ENCODE data around the gene CAMTA1. TPM values are rescaled to one million over a fixed set of nuclear protein-coding genes. Genes with fewer than 3 reads are reported as not detected.
A peak's percentile ranks its signal among the peaks of the same experiment; 100 is the strongest.

The CAMTA1 gene
- total and polyA plus RNA-seq, 2 experiments from 2014 or later, result 89.0 to 145 TPM

DNA sequence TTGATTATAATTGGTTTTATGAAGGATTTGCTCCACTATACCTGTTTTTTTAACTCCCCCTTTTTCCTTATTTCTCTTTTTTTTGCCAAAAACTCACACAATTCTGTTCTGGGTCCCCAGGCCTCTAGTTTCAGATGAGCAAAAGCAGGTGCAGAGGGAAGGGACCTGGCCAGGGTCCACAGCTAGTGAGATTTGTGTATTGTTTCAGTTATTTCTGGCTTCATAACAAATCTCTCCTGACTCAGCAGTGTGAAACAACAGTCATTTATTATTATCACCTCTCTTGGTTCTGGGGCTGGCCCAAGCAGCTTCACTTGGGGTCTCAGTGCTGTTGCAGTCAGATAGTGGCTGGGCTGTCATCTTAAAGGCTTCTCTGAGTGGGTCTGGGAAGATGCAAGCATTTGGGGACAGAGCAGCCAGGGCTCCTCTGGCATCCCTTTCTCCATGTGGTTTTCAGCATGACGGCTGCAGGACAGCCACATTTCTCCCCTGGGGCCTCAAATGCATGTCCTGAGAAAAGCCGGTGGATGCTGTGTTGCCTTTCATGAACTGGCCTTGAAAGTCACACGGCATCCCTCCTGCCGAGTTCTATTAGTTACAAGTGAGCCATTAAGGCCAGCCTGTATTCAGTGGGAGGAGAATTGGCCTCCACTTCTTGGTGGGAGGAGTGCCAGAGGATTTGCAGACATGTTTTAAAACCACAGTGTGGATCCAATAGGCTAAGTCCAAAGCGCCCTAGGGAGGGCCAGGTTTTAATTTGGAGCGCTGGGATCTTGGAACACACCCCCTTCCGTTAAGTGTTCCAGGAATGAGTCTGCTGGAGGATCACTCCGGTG lies 137.1 kb downstream of the CAMTA1 start:
- no peaks in the 10 kb centered on the region for H3K36me3 ChIP-seq (replicated peaks; ENCODE audit: insufficient read depth, low read depth)
- no peak overlapping the region for H2AFZ ChIP-seq
- no peaks in the 10 kb centered on the region for H3K9me2 ChIP-seq (replicated peaks; ENCODE audit: insufficient read depth)
- no peaks in the 10 kb centered on the region for H3K27me3 ChIP-seq
- peak; percentile 34 for DNase-seq (ENCODE audit: low spot score)
- 67% methylated on average over 8 of the region's 8 CpGs for WGBS (ENCODE audit: low lambda C conversion rate, missing lambda C conversion rate)
- H3K27ac ChIP-seq, result no peak overlapping the region
- no peak overlapping the region for H3K4me2 ChIP-seq
- H3K79me2 ChIP-seq, result no peaks in the 10 kb centered on the region
- no peaks in the 10 kb centered on the region for H4K20me1 ChIP-seq (ENCODE audit: insufficient read depth, poor library complexity, severe bottlenecking)
- TF ChIP-seq EZH2 (IDR thresholded peaks at IDR 0.05; ENCODE audit: borderline replicate concordance) (no peak), EZH2phosphoT487 (IDR thresholded peaks at IDR 0.05; ENCODE audit: low read depth, severe bottlenecking, unreplicated experiment) (no peak)
- TF ChIP-seq, protein P1, sequence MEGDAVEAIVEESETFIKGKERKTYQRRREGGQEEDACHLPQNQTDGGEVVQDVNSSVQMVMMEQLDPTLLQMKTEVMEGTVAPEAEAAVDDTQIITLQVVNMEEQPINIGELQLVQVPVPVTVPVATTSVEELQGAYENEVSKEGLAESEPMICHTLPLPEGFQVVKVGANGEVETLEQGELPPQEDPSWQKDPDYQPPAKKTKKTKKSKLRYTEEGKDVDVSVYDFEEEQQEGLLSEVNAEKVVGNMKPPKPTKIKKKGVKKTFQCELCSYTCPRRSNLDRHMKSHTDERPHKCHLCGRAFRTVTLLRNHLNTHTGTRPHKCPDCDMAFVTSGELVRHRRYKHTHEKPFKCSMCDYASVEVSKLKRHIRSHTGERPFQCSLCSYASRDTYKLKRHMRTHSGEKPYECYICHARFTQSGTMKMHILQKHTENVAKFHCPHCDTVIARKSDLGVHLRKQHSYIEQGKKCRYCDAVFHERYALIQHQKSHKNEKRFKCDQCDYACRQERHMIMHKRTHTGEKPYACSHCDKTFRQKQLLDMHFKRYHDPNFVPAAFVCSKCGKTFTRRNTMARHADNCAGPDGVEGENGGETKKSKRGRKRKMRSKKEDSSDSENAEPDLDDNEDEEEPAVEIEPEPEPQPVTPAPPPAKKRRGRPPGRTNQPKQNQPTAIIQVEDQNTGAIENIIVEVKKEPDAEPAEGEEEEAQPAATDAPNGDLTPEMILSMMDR (IDR thresholded peaks at IDR 0.05; ENCODE audit: poor library complexity), result no peak
- H3K4me3 ChIP-seq, result no peak overlapping the region
- no peaks in the 10 kb centered on the region for H3K4me1 ChIP-seq (ENCODE audit: insufficient read depth)
- no peaks in the 10 kb centered on the region for H3K9me3 ChIP-seq (ENCODE audit: low read depth)

DNA sequence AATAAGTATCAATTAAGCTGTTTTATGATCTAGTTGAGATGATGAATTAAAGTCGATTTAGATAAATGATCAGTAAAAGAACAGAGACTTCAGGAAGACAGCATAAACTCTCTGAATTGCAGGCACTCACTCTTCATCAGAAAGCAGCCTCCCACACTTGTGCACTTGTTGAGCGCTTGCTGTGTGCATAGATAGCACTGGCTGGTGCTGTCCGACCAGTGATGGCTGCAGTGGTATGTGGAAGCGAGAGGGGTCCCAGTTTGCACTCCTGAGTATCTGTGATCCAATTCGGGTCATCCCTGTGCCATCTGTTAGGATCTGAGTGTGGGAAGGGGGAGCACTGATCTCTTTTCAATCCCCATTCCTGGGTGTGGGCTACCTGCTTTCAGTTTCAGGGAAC lies 137.8 kb downstream of the CAMTA1 start:
- no peak overlapping the region for H3K4me2 ChIP-seq
- no peaks in the 10 kb centered on the region for H3K27me3 ChIP-seq
- H3K4me1 ChIP-seq (ENCODE audit: insufficient read depth), result no peaks in the 10 kb centered on the region
- no peak overlapping the region for H2AFZ ChIP-seq
- no peak for DNase-seq (ENCODE audit: low spot score)
- WGBS (ENCODE audit: low lambda C conversion rate, missing lambda C conversion rate), result 89% methylated on average over 5 of the region's 5 CpGs
- no peaks in the 10 kb centered on the region for H3K36me3 ChIP-seq (replicated peaks; ENCODE audit: insufficient read depth, low read depth)
- no peak overlapping the region for H3K4me3 ChIP-seq
- no peaks in the 10 kb centered on the region for H4K20me1 ChIP-seq (ENCODE audit: insufficient read depth, poor library complexity, severe bottlenecking)
- no peaks in the 10 kb centered on the region for H3K9me3 ChIP-seq (ENCODE audit: low read depth)
- H3K79me2 ChIP-seq, result no peaks in the 10 kb centered on the region
- H3K9me2 ChIP-seq (replicated peaks; ENCODE audit: insufficient read depth), result no peaks in the 10 kb centered on the region
- no peak for TF ChIP-seq EZH2 (IDR thresholded peaks at IDR 0.05; ENCODE audit: borderline replicate concordance)
- TF ChIP-seq EZH2phosphoT487 (IDR thresholded peaks at IDR 0.05; ENCODE audit: low read depth, severe bottlenecking, unreplicated experiment), result no peak
- TF ChIP-seq, protein P1 (IDR thresholded peaks at IDR 0.05; ENCODE audit: poor library complexity), result no peak
- H3K27ac ChIP-seq, result no peak overlapping the region

DNA sequence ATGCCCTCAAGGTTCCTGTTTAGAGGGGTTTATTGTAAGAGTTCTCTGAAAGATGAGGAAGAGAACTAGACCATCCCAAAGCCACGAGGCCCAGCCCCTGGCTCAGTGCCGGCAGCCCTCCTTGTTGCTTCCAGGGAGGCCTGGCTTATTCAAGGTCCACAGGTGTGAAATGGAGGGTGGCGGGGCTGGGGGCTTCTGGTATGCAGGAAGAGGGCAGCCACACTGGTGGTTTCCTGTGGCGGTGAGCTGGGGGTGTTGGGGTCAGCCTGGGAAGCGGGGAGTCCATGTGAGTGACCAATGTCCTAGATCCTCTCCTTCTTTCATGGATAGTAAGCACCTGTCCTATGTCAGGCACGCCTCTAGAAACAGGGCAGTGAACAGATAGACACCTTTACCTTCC lies 138.2 kb downstream of the CAMTA1 start:
- H3K79me2 ChIP-seq, result no peaks in the 10 kb centered on the region
- 92% methylated on average over 6 of the region's 6 CpGs for WGBS (ENCODE audit: low lambda C conversion rate, missing lambda C conversion rate)
- H3K9me2 ChIP-seq (replicated peaks; ENCODE audit: insufficient read depth), result no peaks in the 10 kb centered on the region
- no peak overlapping the region for H3K4me2 ChIP-seq
- H3K4me1 ChIP-seq (ENCODE audit: insufficient read depth), result no peaks in the 10 kb centered on the region
- TF ChIP-seq EZH2phosphoT487 (IDR thresholded peaks at IDR 0.05; ENCODE audit: low read depth, severe bottlenecking, unreplicated experiment) (no peak), EZH2 (IDR thresholded peaks at IDR 0.05; ENCODE audit: borderline replicate concordance) (no peak)
- no peaks in the 10 kb centered on the region for H3K9me3 ChIP-seq (ENCODE audit: low read depth)
- no peaks in the 10 kb centered on the region for H3K36me3 ChIP-seq (replicated peaks; ENCODE audit: insufficient read depth, low read depth)
- no peaks in the 10 kb centered on the region for H3K27me3 ChIP-seq
- no peak for DNase-seq (ENCODE audit: low spot score)
- no peak overlapping the region for H3K27ac ChIP-seq
- no peaks in the 10 kb centered on the region for H4K20me1 ChIP-seq (ENCODE audit: insufficient read depth, poor library complexity, severe bottlenecking)
- no peak overlapping the region for H3K4me3 ChIP-seq
- H2AFZ ChIP-seq, result no peak overlapping the region

All from hepatocyte (in vitro differentiated cells).